ENCODE measurements around the gene CALML3. TPM values are rescaled to one million over a fixed set of nuclear protein-coding genes. Genes with fewer than 3 reads are reported as not detected.

CALML3 gene
- total RNA-seq, 1 experiment from 2014 or later, result not detected

DNA sequence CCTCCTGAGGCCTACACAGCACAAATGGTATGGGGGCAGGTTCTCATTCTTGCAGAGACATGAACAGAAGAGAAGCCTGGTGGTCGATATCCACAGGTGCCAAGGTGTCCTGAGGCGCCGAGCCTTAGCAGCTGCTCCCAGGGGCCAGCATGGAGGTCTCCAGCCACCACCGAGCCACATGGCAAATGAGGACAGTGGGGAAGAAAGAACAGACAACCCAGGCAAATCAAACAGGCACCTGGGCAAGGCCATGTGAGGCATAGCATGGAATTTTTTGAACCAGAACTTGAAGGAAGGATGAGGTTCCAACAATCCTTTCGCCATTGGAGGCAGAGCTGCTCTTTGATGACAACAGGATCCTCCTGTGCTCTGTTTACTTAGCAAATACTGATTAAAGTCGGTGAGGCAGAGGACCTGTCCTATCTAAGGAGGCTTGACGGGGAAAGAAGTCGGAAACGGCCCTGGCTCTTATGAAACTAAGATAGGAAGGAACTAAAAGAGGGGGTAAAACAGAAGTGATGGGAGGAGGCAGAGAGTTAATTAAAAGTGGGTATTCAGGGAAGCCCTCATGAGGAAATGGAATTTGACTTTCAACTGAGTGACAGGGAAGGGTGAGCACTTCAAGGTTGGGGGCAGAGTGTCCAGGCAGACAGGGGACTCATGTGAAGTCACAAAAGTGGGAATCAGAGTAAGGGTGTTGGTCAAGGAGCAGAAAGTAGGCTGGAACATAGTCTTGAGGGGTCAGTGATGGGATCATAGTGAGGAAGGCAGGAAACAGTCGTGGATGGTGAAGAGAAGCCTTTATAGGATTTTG, 8.6 kb upstream of the CALML3 start:
- intact Hi-C loops (cut with micrococcal nuclease), result no loop called here
- DNase-seq (no peak), ATAC-seq (no peak)
- no peak overlapping the region for H2AFZ ChIP-seq (ENCODE audit: low read length)
- 0 out of 2 replicates have a peak, but pooled peaks cover 5% of the 10 kb centered on the region for H3K4me1 ChIP-seq (ENCODE audit: insufficient read depth, low read length)
- ChIA-PET CTCF (no interaction called here), POLR2A (ENCODE audit: unreplicated experiment) (no interaction called here)
- no TSS peak for BruUV-seq (replicated peaks)
- no peaks in the 10 kb centered on the region for H3K36me3 ChIP-seq (ENCODE audit: low read depth, low read length)
- H3K9ac ChIP-seq (ENCODE audit: low read length), result no peak overlapping the region
- TF ChIP-seq, protein P1, sequence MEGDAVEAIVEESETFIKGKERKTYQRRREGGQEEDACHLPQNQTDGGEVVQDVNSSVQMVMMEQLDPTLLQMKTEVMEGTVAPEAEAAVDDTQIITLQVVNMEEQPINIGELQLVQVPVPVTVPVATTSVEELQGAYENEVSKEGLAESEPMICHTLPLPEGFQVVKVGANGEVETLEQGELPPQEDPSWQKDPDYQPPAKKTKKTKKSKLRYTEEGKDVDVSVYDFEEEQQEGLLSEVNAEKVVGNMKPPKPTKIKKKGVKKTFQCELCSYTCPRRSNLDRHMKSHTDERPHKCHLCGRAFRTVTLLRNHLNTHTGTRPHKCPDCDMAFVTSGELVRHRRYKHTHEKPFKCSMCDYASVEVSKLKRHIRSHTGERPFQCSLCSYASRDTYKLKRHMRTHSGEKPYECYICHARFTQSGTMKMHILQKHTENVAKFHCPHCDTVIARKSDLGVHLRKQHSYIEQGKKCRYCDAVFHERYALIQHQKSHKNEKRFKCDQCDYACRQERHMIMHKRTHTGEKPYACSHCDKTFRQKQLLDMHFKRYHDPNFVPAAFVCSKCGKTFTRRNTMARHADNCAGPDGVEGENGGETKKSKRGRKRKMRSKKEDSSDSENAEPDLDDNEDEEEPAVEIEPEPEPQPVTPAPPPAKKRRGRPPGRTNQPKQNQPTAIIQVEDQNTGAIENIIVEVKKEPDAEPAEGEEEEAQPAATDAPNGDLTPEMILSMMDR (conservative IDR thresholded peaks at IDR 0.05; ENCODE audit: low read depth, low read length), result no peak
- TF ChIP-seq EZH2 (IDR thresholded peaks at IDR 0.05; ENCODE audit: low read length, unreplicated experiment) (no peak), EZH2phosphoT487 (IDR thresholded peaks at IDR 0.05; ENCODE audit: borderline replicate concordance, low read length) (no peak)
- H3K9me3 ChIP-seq (ENCODE audit: low read length), result no peaks in the 10 kb centered on the region
- H3K27ac ChIP-seq (ENCODE audit: low read length), result no peak overlapping the region
- no peaks in the 10 kb centered on the region for H3F3A ChIP-seq (ENCODE audit: low read length, unreplicated experiment)
- no peaks in the 10 kb centered on the region for H4K20me1 ChIP-seq (ENCODE audit: low read length)
- no peaks in the 10 kb centered on the region for H3K27me3 ChIP-seq (ENCODE audit: low read length)
- H3K79me2 ChIP-seq (ENCODE audit: low read length), result no peaks in the 10 kb centered on the region
- H3K4me2 ChIP-seq (ENCODE audit: low read length), result no peak overlapping the region
- no peak overlapping the region for H3K4me3 ChIP-seq (ENCODE audit: low read length)
- H3K9me2 ChIP-seq (replicated peaks; ENCODE audit: low read length), result no peaks in the 10 kb centered on the region

DNA sequence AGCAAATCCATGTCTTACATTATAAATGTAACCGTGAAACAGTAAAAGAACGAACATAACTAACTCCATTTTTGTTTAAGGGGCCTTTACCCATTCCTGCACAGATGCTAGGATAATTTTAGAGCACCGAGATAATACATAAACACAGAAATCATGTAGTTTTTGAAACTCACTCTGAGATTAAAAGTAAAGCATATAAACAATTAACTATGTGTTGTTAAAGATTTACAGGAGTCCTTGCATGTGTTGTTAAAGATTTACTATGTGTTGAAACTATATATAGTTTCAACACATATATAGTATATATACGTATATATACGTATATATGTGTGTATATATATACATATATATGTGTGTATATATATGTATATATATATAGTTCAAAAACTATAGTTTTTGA, 7.2 kb upstream of the CALML3 start:
- ATAC-seq, result no peak

DNA sequence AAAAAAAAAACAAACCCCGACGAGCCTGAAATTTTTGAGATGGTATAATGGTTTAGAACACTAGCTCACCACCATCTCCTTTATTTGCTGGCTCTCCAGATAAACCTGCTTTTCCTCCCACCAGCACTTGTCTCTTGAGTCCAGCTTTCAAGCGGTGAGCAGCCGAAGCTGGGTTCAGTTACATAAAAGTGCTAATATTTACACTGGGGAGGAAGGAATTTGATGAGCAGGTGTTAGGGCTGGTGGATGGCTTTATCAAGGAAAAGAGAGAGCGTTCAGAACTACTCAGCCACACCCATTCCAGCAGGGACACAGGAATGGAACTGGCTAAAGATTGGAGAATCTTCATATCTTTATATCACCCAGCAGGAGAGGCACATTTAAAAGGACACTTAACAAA, 6.6 kb upstream of the CALML3 start:
- H4K20me1 ChIP-seq (ENCODE audit: low read length), result no peaks in the 10 kb centered on the region
- H3K9ac ChIP-seq (ENCODE audit: low read length), result no peak overlapping the region
- no peaks in the 10 kb centered on the region for H3K79me2 ChIP-seq (ENCODE audit: low read length)
- no TSS peak for BruUV-seq (replicated peaks)
- H3K9me3 ChIP-seq (ENCODE audit: low read length), result no peaks in the 10 kb centered on the region
- H3F3A ChIP-seq (ENCODE audit: low read length, unreplicated experiment), result no peaks in the 10 kb centered on the region
- no peak overlapping the region for H3K4me3 ChIP-seq (ENCODE audit: low read length)
- H3K36me3 ChIP-seq (ENCODE audit: low read depth, low read length), result no peaks in the 10 kb centered on the region
- peak; percentile 35 for DNase-seq
- H3K4me2 ChIP-seq (ENCODE audit: low read length), result no peak overlapping the region
- no peaks in the 10 kb centered on the region for H3K9me2 ChIP-seq (replicated peaks; ENCODE audit: low read length)
- intact Hi-C loops (cut with micrococcal nuclease), result no loop called here
- ATAC-seq, result peak; percentile 48
- no peaks in the 10 kb centered on the region for H3K27me3 ChIP-seq (ENCODE audit: low read length)
- ChIA-PET CTCF (no interaction called here), POLR2A (ENCODE audit: unreplicated experiment) (interaction anchor here (0.5 to 1.0 kb wide), 2 partner anchors 31 to 36 kb away, joined by 3 to 8 read pairs; no protein-coding TSS in a partner anchor)
- TF ChIP-seq EZH2phosphoT487 (IDR thresholded peaks at IDR 0.05; ENCODE audit: borderline replicate concordance, low read length) (no peak), EZH2 (IDR thresholded peaks at IDR 0.05; ENCODE audit: low read length, unreplicated experiment) (no peak)
- TF ChIP-seq, protein P1 (conservative IDR thresholded peaks at IDR 0.05; ENCODE audit: low read depth, low read length), result no peak
- 0 out of 2 replicates have a peak, but pooled peaks cover 5% of the 10 kb centered on the region for H3K4me1 ChIP-seq (ENCODE audit: insufficient read depth, low read length)
- no peak overlapping the region for H3K27ac ChIP-seq (ENCODE audit: low read length)
- H2AFZ ChIP-seq (ENCODE audit: low read length), result no peak overlapping the region

More for the DNA sequence above, 7.2 kb upstream of the CALML3 start:
- POLR2A ChIA-PET (ENCODE audit: unreplicated experiment), result no interaction called here
- TF ChIP-seq EZH2 (IDR thresholded peaks at IDR 0.05; ENCODE audit: low read length, unreplicated experiment), result no peak
- Histone ChIP-seq H3K9me2 (replicated peaks; ENCODE audit: low read length) (no peaks in the 10 kb centered on the region), H3K9me3 (ENCODE audit: low read length) (no peaks in the 10 kb centered on the region), H3K36me3 (ENCODE audit: low read depth, low read length) (no peaks in the 10 kb centered on the region), H3K4me3 (ENCODE audit: low read length) (no peak overlapping the region), H3K79me2 (ENCODE audit: low read length) (no peaks in the 10 kb centered on the region), H4K20me1 (ENCODE audit: low read length) (no peaks in the 10 kb centered on the region), H3K4me1 (ENCODE audit: insufficient read depth, low read length) (0 out of 2 replicates have a peak, but pooled peaks cover 5% of the 10 kb centered on the region), H3K27me3 (ENCODE audit: low read length) (no peaks in the 10 kb centered on the region), H3K27ac (ENCODE audit: low read length) (no peak overlapping the region), H3F3A (ENCODE audit: low read length, unreplicated experiment) (no peaks in the 10 kb centered on the region), H2AFZ (ENCODE audit: low read length) (no peak overlapping the region), H3K4me2 (ENCODE audit: low read length) (no peak overlapping the region), H3K9ac (ENCODE audit: low read length) (no peak overlapping the region)
- intact Hi-C loops (cut with micrococcal nuclease), result no loop called here
- CTCF ChIA-PET, result no interaction called here
- no TSS peak for BruUV-seq (replicated peaks)
- DNase-seq, result no peak

Data from PC-3 (cell line).